Lung microvascular endothelial cell (primary cell): ENCODE results near the gene CAPS2. TPM values are rescaled to one million over a fixed set of nuclear protein-coding genes. Genes with fewer than 3 reads are reported as not detected.

Source experiments
- DNase-seq, 2 donors: peaks; one replicate each; pipeline versions ENCODE4 v3.0.0 to v3.0.0-alpha.2; 2010; ENCODE audit warnings: low read depth in 2 of 2
- total RNA-seq: library from RNA; depleted of rRNA; stranded (reverse); fragments of >200 nt; gene quantifications from 2 replicates; pipeline ENCODE4 v1.2.1, GENCODE V29; 2014

CAPS2 gene
- total RNA-seq, 1 donor from 2014 or later: 0.40 TPM

DNA sequence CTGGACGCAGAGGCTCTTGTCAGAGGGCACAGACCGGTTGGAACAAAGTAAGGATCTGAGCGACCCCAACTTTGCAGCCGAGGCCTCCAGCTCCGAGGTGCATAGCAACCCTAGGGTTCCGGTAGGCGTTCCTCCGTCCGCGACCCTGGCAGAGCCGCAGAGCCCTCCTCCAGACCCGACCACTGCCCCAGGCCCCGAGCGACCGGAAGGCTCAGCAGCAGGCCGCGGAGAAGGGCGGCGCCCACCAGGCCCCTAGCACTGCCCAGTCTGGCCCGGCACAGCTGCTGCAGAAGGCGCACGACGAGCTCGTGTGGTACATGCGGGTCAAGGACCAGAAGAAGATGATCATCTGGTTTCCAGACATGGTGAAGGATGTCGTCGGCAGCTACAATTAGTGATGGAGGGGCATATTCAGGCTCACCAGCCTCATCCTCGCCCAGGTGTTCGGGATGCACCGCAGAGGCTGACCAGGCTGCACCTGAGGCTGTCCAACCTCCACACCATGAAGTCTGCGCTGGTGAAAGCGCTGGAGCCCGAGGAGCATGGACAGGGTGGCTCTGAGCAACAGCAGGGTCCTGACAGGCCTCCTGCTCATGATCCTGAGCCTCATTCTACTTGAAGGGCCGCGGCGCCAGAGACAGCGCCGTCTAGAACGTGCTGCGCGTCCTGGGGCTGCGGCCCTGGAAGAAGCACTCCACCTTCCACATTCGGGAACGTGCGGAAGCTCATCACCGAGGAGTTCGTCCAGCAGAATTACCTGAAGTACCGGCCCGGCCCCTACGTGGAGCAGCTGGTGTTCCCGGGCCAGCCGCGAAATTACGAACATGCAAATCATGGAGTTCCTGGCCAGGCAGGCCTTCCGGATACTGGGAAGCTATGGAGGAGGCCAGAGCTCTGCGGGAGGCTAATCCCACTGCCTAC lies 24.5 kb downstream of the CAPS2 start:
- no peak for DNase-seq

DNA sequence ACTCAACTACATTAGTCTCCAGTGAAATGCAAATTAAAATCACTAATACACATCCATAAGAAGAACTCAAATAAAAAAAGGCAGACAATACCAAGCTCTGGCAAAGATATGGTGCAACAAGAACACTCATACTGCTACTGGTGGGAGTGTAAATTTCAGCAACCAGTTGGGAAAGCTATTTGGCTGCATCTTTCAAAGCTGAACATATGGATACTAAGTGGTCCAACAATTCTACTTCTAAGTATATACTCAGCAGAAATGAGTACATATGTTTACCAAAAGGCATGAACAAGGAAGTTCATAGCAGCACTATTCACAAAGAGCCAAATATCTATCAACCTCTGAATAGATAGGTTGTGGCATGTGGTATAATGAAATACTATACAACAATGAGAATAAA lies 27.3 kb downstream of the CAPS2 start:
- DNase-seq: no peak

DNA sequence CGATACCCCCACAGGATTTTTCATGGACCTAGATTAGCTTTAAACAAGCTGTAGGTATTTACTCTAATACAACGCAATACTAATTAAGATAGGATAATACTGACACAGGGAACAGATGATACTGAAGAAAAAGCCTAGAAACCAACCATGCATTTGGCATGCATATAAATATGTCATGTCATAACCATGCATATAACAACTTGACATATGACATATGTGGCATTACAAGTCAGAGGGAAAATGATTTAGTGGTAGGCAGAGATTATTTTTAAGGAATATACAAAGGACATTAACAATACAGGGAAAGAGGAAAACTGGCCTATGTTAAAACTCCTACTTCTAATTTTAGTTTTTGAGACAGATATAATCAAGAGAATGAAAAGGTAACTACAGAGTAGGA lies 27.9 kb downstream of the CAPS2 start:
- no peak for DNase-seq

DNA sequence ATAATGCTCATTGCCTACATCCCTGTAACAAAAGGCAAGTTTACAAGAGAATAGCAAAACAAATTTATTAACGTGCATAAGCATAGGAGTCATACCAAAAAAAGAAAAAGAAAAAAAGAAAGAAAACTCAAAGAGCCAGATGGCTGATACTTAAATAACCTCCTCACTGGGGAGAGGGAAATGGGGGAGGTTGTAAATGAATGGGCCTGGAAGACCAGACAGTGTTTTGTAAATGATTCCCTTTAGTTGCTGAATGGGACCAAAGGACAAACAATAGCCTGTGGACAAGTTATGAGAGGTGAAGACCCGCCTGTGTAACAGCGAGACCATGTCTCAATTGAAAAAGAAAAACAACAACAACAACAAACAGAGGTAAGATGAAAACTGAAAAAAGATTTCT lies 35.3 kb downstream of the CAPS2 start:
- DNase-seq: no peak

DNA sequence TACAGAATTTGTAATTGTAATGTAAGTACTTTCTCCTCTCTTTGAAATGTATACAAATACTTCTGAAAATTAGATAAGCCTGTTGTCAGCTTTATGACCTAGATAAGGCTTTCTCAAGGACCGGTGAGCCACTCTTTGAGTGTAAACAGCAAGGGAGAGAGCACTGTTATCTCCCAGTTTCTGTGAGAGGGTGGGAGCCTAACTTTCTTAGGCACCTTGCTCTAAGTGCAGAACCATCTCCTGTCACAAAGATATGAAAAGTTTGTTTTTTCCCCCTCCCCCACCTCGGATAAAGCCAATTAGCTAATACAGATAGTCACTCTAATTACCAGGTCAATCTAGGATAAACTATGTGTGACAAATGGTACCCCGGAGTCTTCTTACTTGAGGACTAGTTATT lies 35.8 kb downstream of the CAPS2 start:
- no peak for DNase-seq

DNA sequence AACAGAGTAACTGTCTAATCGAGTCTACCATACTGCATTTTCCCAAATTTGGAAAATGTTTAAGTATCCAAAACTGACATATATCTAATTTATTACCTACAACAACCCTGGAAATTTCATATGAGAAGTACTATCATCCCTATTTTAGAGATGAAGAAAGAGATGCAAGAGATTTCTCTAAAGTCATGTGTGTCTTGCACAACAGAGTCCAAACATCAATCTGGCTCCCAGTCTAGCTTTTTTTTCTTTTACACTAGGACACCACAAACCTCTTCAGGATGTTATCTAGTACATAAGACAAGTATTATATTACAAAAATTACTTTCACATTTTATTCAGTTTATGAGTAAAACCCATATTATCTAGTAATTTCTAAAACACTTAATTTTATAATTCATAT lies 39.1 kb downstream of the CAPS2 start:
- no peak for DNase-seq

DNA sequence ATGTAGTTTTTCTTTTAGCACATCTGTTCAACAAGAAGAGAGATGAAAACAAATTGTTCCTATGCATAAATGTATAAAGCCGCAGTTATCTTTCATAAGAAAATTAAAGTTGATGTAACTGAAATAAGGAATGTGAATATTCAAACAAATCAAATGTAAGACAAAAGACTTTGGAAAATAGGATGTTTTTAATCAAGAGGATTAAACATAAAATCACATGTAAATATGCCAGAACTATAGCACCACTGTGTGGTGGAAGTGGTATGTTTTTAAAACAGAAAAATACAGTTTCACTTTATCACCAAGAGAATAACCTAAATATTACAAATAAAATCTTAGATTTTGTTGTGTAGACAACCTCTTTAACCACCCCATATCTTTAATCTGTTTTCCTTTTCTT lies 40.4 kb downstream of the CAPS2 start:
- DNase-seq: peak; percentile 8 to 28

DNA sequence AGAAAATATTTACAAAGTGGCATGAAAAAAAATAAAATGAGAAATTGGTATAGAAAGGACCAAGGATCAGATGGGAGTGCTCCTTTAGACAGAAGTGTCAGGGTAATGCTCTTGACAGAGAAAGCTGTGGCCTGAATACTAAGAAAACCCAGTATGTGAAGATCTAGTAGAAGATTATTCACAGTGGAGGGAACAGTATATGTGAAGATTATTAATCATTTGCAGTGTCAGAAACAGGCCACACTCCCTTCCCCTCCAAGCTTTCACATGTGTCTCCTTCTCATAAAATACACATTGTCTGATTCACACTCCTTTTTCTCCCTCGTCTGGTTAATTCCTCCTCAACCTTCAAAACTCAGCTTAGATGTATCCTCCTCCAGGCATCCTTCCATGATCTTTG lies 41.3 kb downstream of the CAPS2 start:
- DNase-seq: no peak

DNA sequence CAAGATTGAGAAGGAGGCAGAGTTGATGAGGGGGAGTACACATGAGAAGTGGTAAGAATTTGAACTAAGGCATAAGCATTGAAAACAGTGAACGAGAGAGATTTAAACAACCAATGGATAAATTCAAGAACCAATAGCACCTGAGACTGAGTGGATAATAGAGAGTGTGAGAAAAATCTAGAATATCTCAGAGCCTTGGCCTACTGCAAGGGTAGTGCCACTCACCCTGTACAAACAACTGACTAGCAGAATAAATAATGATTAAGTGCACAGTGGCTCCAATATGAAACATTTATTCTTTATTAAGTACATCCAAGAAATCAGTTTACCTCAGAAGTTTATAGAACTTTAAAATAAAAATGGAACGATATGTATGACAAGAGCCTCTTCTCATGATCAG lies 54.4 kb downstream of the CAPS2 start:
- DNase-seq: no peak

DNA sequence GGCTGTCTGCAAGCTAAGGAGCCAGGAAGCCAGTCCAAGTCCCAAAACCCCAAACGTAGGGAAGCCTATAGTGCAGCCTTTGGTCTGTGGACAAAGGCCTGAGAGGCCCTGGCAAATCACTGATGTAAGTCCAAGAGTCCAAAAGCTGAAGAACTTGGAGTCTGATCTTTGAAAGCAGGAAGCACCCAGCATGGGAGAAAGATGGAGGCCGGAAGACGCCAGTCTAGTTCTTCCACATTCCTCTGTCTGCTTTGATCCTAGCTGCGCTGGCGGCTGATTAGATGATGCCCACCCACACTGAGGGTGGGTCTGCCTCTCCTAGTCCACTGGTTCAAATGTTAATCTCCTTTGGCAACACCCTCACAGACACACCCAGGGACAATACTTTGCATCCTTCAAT lies 58.5 kb downstream of the CAPS2 start:
- no peak for DNase-seq

DNA sequence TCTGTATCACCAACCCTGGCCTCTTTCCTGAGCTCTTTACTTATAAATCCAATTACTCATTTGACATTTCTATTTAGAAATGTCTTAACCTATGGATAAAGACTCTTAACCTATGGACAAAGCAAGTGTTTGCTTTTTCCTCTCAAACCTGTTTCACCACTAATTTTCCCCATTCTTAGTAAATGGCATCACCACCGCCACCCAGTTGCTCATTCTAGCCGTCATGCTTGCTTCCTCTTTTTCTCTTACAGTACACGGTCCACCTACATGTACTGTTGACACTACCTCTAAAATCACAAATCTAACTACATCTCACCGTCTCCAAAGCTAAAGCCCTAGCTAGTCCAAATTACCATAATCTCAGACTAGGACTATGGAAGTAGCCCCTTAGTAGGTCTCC lies 60.0 kb downstream of the CAPS2 start:
- no peak for DNase-seq

DNA sequence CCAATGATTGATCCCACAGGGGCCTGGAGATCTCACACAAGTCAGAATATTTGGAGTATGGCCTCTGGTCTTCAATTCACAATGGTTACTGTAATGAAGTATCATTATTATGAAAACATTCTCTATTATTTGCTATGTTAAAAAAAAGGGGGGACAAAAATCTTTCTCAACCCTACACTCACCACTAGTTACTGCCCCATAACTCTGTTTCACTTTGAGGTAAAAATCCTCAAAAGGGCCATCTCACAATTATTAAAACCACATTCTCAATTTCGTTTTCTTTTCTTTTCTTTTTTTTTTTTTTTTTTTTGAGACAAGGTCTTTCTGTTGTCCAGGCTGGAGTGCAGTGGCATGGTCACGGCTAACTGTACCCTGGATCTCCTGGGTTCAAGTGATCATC lies 60.9 kb downstream of the CAPS2 start:
- no peak for DNase-seq

DNA sequence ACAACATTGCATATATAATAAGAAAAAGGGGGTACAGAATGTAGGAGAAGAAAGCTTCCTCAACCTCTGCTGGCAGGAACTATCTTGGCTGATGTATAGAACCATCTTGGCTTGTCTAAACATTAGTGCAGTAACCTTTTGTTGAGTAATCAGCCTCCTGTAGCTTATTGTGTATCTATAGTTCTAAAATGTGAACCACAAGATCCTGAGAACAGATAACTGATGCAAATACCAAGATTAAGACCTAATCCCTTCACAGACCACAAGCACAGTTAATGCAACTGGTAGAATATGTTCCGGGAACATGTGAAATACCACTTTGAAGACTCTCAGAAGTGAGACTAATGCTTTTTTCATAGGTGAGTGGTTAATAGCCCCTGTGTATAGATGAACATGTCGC lies 69.8 kb downstream of the CAPS2 start:
- DNase-seq: no peak

DNA sequence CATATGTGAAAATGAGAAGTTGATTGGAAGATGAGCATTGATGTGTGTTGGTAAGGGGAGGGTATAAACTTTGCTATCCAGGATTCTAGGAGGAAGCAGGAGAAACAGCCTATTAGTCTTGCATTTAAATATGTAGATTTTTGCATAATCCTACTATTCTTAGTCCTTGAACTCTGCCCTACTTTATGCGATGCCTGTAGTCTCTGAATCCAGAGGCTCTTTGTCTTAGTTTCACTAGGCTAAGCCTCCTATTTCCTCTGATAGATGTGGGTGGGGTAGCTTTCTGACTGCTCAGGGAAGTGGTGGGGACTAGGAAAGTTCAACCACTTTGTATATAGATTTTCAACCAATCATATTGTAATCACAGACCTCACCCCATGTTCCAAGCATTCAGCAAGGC lies 71.0 kb downstream of the CAPS2 start:
- no peak for DNase-seq

DNA sequence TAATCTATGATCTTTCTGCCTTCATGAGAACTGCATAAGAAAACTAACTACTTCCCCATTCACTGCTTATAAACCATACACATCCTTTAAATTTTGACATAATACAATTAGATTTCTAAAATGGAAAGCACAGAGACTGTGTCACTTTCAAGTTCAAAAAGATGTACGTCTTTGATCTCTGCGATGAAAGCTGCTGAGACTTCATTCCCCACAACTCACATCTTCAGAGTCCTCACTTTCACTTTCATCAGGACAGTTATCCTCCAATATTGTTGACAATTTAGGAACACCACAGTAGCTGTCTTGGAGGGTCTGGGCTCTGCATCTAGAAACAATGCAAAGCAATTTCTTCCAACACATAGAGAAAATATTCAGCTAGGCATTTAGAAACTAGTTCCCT lies 72.6 kb downstream of the CAPS2 start:
- no peak for DNase-seq

DNA sequence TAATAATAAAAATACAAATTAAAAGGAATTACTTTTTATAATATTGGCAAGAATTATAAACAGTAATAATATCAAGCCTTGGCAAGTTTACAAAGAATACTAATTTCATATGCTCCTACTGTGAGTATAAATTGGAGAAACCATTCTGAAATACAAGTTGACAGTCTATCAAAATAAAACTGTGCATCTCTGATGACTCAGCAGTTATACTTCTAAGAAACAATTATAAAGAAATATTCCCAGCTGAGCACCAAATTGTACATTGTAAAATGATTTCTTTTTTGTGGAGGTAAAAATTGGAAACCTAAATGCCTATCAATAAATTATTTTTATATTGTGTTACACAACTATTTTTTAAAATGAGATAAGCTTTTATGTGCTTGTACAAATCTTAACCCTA lies 85.0 kb downstream of the CAPS2 start:
- DNase-seq: no peak

DNA sequence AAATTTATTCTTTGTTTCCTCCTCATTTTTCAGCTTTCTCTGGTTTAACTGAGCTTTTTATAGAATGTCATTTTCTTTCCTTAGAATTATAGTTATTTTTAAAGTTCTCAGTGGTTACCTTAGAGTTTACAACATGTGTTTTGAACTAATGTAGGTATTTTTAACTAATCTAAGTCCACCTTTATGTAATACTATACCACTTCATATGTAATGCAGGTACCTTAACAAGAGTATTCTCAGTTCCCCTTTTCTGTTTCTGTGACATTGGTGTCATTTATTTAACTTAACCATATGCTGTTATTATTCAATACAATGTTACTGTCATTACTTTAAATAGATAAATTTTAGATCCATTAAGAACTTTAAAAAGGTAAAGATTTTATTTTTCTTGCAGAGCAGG lies 90.1 kb downstream of the CAPS2 start:
- DNase-seq: no peak

DNA sequence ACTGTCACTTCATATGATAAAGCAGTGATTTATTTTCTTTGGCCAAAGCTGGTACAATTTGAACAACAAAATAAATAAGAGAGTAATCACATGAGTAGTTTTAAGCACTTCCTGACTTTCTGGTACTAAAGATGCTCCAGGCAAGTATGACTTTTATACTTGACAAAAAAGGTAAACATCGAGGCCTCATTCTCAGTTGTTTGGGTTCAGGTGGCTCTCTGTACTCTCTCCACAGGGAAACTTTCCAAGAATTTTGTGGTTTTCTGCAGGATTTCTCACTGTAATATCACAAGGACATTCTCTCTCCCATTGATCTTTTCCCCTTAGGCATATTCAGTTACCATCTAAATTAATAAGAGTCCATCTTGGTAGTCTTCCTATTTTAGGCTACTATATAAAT lies 93.9 kb downstream of the CAPS2 start:
- no peak for DNase-seq

DNA sequence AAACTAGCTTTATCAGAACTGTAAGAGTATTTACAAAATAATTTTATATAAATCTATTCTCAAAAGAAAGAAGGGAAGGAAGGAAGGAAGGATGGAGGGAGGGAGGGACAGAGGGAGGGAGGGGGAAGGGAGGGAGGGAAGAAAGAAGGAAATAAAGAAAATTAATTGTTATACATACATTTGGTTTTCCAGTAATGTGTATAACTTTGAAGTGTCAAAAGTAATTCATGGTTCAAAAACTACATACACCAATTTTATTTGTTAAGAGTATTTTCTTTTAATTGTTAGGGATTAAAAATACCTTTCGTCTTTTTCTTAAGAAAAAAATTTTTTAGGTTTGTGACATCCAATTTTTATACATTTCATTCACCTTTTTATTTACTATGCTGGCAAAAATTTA lies 103.0 kb downstream of the CAPS2 start:
- no peak for DNase-seq

Other genes with a start within 250 kb of the CAPS2 start
- gene KCNC2, start 120.5 kb downstream of the CAPS2 start, total RNA-seq: not detected in 2 replicates
- gene GLIPR1L1, start 4.3 kb upstream of the CAPS2 start, total RNA-seq: not detected in 2 replicates
- gene GLIPR1L2, start 60.8 kb upstream of the CAPS2 start, total RNA-seq: 0.20 and 0.22 TPM in 2 replicates
- 0.60 and 1.3 TPM in 2 replicates for gene GLIPR1, start 150.4 kb upstream of the CAPS2 start, total RNA-seq
- 13.1 and 17.7 TPM in 2 replicates for gene KRR1, start 181.3 kb upstream of the CAPS2 start, total RNA-seq